HG03060 (cell line): ENCODE results near the gene OR10H5.
"Not testable (repeated sequence)": the region's sequence is repeated elsewhere in the genome, so short reads cannot be mapped to it uniquely, and the experiment has no call there.

Experiments used
- ATAC-seq: cut with Tn5 transposase; IDR thresholded peaks from one replicate; pipeline ENCODE4 v1.9.1; 2021; ENCODE audit warnings: low read depth, moderate number of reproducible peaks; ENCODE audit not compliant: unreplicated experiment

OR10H5 gene

GRCh38 chr19:15787611-15788155 lies at the start of gene OR10H5:
Gene OR10H5, plus strand, starts transcription at chr19:15787661. Its CDS starts 6,388 bp downstream, at chr19:15794049.
- no peak for ATAC-seq

- no peak for ATAC-seq
These were observed 49.7 kb upstream of the OR10H5 start, which contains the start of gene OR10H3 for GRCh38 chr19:15737722-15738121. Gene OR10H3, plus strand, starts transcription at chr19:15737985. Its CDS starts 3,408 bp downstream, at chr19:15741393.

DNA sequence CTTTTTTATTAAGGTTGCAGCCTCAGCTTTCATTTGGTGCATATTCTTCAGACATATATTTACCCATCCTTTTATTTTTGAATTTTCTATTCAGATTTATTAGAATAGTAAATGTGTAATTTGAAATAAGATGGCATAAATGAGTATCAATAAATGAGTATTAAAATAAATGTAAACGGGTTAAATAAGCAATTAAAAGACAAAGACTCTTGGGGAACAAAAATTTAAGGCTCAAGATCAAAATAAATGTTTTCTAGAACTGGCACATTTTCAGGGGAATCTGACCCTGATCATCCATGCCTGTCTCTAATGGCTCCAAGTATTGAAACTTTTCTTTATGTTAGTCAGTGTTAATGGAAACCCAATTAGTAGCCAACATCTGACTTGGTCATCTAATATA lies 46.7 kb upstream of the OR10H5 start:
- no peak for ATAC-seq

DNA sequence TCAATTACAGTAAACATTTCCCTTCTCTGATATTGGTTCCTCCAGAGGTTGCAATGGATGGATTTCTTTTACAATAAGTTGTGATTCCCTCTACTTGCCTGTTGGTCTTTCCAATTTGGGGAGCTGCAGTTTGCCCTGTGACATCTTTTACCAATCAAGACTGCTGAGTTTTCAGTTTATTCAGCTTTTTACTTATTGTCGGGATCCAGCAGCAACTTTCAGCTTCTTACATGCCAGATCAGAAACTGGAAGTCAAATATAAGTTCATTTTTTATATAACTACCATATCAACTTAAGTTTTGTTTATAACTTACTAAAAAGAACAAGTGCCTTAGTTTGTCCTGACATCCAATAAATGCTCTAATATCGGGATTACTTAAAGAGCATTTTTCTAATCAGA lies 39.2 kb upstream of the OR10H5 start:
- ATAC-seq = no peak

- ATAC-seq = no peak
These were observed 29.1 kb upstream of the OR10H5 start for GRCh38 chr19:15758379-15758778.

- ATAC-seq = no peak
These were observed 27.4 kb upstream of the OR10H5 start for GRCh38 chr19:15759962-15760565.

GRCh38 chr19:15769586-15769985 lies 17.9 kb upstream of the OR10H5 start:
- ATAC-seq = no peak

DNA sequence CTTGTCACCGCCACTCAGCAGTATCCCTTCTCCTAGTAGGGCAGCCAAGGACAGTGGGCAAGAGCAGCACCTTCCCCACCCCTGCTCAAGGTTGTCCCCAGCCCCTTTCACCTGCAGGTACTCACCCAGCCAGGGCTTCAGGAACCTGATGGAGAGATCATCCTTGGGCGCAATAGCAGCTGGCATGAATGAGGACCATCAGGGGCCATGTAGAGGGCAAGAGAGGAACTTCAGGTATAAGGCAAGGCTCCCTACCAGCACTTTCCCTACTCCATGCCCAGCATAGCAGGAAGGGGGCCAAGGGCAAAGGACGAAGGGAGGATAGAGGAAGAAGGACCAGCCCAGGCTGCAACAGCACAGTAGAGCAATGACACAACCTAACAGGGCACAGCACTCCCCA lies 13.3 kb upstream of the OR10H5 start:
- ATAC-seq = not testable (repeated sequence)

GRCh38 chr19:15775249-15775648 lies 12.2 kb upstream of the OR10H5 start:
- ATAC-seq = no peak

DNA sequence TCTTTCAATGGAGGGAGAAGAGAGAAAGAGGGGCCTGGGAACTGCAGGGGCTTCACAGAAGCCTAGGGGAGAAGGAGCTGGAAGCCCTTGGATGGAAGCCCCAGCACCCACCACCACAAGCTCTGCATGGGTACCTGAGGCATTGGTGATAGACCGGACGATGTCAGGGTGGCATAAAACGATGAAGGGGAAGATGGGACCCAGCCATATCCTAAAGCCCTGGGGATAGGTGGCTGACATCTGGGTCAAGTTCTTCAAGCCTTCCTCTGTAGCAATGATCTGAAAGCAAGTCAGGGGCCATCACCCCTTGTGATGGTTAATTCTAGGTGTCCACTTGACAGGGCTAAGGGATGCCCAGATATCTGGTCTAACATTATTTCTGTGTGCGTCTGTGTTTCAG lies 11.2 kb upstream of the OR10H5 start:
- ATAC-seq = no peak

DNA sequence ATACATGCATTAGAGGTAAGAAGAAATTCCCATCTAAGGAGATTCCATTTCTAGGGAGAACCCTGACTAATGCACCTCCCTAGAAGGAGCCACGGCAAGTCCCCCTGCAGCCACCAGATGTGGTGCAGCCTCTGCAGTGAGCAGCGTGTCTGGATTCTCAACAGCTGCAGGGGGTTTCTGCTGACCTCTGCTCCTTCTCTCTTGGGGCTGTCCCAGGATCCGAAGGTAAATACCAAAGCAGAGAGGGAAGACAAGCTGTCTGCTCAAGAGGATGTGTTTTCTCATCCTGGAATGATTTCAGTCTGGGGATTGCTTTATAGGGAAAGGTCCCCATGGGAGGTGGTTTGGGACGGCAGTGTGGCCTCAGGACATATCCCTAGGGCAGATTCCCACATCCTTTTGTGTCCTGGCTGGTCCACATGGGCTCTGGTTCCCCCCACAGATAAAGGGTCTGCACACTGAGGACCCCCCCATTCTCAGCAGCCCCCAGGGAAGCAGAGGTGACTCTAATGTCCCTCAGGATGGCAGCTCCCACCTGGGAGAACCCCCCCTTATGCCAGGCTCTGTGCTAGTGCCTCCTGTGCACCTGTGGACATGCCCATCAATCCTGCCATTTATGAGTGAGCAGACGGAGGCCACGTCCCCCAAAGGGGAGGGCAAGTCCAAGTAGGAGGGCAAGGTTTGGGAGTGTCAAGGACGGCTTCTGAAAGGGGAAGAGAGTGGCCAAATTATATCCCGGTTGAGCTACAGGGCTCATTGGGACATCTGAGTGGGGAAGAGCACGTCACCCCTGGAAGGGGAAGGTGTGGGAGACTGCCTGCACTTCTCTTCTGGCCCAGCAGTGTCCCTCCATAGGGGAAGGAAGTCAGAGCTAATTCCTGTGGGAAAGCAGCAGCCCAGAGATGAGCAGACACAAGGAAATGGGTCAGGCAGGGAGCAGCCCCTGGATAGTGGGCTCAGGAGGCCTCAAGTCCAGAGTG lies 10.2 kb upstream of the OR10H5 start:
- ATAC-seq = no peak

DNA sequence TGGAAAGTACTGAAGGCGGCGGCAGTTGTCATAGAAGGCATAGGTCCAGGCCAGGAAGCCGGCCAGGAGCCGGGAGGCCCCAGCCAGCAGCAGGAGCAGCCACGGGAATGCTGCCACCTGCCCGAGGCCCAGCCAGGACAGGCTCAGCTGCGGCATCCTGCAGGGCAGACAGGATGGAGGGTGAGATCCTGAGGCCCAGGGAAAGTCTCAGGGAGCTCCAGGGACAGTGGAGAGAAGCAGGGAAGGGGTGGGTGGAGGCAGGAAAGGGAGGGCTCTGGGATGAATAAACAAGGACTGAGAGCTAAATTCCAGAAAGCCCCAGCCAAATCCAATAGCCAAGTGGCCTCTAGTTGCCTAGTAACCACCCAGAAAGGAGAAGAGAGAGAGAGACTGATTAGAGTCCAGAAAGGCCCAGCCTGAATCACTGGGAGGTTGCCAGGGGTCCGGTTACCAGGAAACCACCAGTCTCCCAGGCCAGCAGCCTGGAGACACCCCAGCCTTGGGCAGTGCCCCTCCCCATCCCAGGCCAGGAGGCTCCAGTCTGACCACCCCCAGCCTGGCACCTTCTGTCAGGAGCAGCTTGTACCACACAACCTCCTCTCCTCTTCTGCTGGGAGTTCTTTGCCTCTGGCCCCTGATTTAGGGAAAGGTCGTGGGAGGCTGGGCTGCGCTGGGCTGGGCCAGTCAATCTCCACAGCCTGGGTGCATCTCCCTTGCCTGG lies 7.5 kb upstream of the OR10H5 start:
- ATAC-seq = no peak

DNA sequence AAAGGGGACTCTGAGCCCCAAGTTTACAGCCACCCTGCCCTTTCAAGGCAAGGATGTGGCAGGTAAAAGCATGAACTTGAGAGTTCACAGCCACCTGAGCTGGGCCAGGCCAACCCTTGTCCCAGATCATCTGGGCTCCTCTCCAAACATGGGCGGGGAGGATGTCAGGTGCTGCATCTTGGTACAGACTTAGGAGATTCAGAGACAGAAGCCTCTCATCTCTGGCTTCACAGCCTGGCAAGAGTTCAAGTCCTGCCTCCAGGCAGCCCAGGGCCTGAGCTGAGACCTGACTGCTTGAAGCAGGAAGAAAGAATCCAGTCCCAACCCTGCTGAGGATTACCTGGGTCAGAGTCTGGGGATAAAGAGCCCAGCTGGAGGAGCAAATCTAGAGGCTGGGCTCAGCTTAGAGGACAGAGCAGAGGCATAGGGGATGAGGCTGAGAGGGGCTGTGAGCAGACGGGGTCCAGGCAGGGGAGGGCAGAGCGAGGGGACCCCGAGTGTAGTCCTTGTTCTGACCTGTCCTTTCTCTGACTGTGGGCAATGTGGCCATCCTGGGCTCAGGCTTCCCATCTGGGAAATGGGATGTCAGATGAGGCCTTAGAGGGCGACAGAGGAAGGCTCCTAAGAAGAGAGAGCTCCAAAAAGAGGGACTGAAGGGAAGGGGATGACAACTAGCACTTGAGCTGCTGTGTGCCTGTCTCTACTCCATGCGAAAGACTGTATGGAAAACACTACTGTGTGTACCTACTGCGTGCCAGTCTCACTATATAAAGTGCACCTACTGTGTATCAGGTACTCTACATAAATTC lies 6.6 kb upstream of the OR10H5 start:
- no peak for ATAC-seq

DNA sequence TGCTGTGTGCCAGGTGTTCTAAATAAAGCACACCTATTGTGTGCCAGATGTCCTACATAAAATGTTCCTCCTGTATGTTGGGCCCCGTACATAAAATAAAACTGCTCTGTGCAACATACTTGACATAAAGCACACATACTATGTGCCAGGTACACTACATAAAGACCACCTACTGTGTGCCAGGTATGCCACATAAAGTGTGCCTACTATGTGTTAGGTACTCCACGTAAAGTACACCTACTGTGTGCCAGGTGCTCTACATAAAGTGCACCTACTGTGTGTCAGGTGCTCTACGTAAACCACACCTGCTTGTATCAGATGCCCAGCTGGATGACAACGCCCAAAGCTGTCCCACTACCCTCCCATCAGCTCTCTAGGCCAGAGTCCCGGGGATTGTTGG lies 5.8 kb upstream of the OR10H5 start:
- ATAC-seq = no peak

GRCh38 chr19:15782211-15782610 lies 5.2 kb upstream of the OR10H5 start:
- no peak for ATAC-seq

DNA sequence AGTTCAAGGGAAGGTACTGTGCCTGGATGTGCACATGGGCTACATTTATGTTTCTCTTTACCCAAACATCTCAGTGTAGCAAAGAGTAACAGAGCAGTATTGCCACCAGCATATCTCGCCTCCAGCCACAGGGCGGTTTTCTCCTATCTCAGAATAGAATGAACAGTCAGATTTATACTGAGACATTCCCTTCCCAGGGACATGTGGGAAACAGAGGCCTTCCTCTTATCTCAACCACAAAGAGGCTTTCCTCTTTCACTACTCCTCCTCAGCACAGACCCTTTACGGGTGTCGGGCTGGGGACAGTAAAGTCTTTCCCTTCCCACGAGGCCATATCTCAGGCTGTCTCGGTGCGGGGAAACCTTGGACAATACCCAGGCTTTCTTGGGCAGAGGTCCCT lies 4.6 kb upstream of the OR10H5 start:
- not testable (repeated sequence) for ATAC-seq

GRCh38 chr19:15788594-15789270 lies 1.3 kb downstream of the OR10H5 start:
- no peak for ATAC-seq

DNA sequence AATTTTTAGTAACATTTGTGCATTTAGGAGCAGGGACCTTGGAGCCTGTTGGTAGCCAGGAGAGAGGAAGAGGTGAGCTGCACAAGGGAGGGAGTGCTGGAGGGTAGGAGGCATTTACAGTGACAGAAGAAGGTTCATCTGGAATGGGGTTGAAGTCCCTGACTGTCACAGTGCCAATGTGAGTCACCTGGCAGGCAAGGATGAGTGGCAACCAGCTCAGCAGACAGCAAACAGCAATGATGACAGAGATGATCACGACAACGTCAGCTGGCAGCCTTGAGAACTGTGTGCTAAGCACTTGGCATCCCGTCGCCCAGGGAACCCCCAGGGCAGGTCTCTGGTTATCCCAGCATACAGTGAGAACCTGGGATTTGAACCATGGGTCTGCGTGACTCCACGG lies 2.6 kb downstream of the OR10H5 start:
- ATAC-seq = no peak

GRCh38 chr19:15794279-15794678 lies 6.8 kb downstream of the OR10H5 start:
- not testable (repeated sequence) for ATAC-seq
